Measurements from ENCODE around the gene XKR3.
"Not testable (repeated sequence)": the region's sequence is repeated elsewhere in the genome, so short reads cannot be mapped to it uniquely, and the experiment has no call there.

Gene XKR3

DNA sequence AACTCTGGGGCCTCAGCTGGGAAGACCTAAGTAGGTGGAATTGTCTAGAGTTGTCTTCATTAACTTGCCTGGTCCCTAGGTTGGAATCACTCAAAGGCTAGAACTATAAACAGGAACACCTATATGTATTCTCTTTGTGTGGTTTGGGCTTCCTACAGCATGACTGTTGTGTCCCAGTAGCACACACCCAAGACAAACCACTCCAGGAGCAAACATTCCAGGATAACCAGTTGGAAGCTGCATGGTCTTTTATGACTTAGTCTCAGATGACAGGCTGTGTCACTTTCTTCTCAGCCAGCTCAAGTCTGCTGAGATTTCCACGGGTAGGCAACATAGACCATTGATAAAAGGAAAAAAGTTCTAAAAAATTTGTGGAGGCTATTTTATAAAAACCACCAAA is 90.9 kb downstream of the XKR3 start:
- DNase-seq: not testable (repeated sequence)

All from stimulated activated CD4-positive, alpha-beta T cell treated with anti-CD3 and anti-CD28 coated beads, Interleukin-15, amount 100 ng/mL, for 24 hours (primary cell).